SK-N-MC (cell line): ENCODE results near the gene CDRT4.

Source experiments
- EZH2 ChIP-seq: fragments of 200-600 bp; sonication (generic); IDR thresholded peaks from one replicate; pipeline ENCODE4 v1.6.1; 2017; ENCODE audit warnings: antibody characterized with exemption
- POLR2AphosphoS5 ChIP-seq: IDR thresholded peaks from 2 replicates; pipeline ENCODE4 v1.6.1; 2012; ENCODE audit warnings: mild to moderate bottlenecking, low read depth, low read length, borderline replicate concordance

DNA sequence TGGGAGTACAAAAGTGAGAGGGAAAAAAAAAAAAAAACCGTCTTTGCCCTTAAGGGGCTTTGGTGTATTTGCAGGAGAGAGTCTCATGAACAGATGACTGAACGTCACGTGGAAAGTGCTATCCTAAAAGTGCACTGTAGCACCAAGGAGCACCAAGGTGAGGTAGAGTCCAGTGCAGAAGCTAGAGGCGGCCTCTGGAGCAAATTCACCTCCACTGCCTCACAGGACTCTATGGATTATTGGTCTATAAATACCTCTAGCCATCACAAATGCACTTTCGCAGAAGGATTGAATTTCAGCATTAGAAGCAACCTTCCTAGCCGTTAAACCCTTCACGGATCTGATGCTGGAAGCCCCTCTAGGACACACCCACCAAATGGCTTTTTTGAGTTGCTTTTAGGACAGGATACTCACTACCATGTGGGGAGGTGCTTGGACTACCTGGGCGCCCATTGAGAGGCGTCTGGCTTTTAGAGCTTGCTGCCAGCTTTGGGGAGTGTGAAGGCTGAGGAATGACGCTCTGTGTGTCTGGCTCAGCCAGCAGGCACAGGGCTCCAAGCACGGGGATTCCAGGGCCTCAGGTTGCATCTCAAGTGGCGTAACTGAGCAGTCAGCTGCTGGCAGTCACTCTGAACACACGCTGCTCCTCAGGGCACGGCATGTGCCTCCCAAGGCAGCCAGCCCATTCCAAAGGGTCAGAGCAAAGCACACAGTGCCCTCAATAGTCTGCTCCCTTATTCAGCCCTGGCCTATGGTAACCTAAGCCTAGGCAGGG lies 52.7 kb downstream of the CDRT4 start:
- TF ChIP-seq POLR2AphosphoS5 (no peak), EZH2 (no peak)
